Fibroblast of the aortic adventitia (primary cell): ENCODE data around the gene ST6GALNAC5. TPM values are rescaled to one million over a fixed set of nuclear protein-coding genes. Genes with fewer than 3 reads are reported as not detected.

Experiments used
- DNase-seq: peaks from one replicate; pipeline ENCODE4 v3.0.0-alpha.2; 2010; ENCODE audit warnings: low read depth
- H3K4me3 ChIP-seq: 2 replicates; pipeline ENCODE4 v1.5.1; 2011; ENCODE audit warnings: low read depth, mild to moderate bottlenecking, control low read depth, low read length, moderate library complexity
- CTCF ChIP-seq: IDR thresholded peaks from 2 replicates; pipeline ENCODE4 v1.5.1; 2011; ENCODE audit warnings: mild to moderate bottlenecking, low read length, control low read depth, inconsistent platforms; ENCODE audit not compliant: insufficient read depth
- total RNA-seq: library from RNA; depleted of rRNA; stranded (reverse); fragments of >200 nt; gene quantifications from 2 replicates; pipeline ENCODE4 v1.2.3, GENCODE V29; 2012; ENCODE audit warnings: low replicate concordance

ST6GALNAC5 gene
- total RNA-seq, 1 donor = 0.09 TPM

DNA sequence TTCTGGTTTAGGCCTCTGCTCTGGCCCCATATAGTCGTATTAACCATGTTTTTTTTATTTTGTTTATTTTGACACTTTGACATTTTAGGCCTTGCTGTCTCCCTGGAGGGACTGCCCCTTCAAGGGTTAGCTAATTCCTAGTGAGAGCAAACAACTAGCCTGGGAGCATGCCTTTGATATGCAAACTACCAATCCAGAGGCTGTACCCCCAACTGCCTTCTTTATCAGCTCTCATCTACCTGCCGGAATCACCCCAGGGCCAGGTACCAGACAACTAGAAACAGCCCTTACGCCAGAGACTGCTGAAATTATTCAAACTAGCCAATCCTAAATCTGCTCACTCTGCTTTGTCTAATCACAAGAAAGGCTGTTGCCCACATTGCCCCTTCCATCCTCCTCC, 13.0 kb upstream of the ST6GALNAC5 start:
- TF ChIP-seq CTCF = no peak
- H3K4me3 ChIP-seq = no peak overlapping the region
- DNase-seq = no peak

DNA sequence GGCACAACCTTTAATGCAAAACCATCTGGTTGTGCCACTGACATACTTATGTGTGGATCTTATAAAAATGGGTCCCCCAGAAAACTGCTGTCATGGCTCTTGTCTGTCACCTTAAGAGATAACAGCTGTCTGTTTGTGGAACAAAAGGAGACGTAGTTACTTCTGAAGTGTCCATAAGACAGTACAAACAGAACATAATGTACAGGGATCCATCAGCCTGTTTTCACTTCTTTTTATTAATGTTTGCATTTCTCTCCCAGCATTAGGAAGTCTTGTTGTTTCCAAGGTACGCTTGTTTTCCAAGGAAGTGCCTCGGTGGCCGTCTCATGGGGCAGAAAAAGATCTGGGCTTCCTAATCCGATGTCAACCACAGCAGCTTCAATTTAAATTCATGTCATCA, 11.2 kb upstream of the ST6GALNAC5 start:
- DNase-seq = no peak
- no peak for TF ChIP-seq CTCF
- no peak overlapping the region for H3K4me3 ChIP-seq

DNA sequence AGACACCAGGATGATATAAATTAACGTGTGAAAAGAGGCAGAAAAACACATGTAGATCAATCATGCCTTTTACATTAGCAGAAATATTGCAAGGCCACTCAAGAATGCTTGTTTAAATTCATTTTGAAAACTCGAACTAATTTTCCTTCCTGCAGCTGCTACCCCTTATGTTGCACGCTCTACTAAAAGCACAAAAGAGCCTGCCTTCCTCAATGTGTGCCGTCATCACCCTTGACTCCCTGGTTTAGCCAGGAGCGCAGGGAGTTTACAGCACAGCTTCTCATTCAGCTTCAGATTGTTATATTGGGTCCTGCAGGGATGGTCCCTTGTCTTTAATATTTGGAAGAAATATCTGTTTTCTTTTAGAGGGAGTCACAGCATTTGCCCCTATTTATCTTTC, 10.1 kb upstream of the ST6GALNAC5 start:
- TF ChIP-seq CTCF = no peak
- DNase-seq = no peak
- H3K4me3 ChIP-seq = no peak overlapping the region

- H3K4me3 ChIP-seq = no peak overlapping the region
- no peak for TF ChIP-seq CTCF
- DNase-seq = no peak
These were observed 9.3 kb upstream of the ST6GALNAC5 start for GRCh38 chr1:76857973-76858372.

DNA sequence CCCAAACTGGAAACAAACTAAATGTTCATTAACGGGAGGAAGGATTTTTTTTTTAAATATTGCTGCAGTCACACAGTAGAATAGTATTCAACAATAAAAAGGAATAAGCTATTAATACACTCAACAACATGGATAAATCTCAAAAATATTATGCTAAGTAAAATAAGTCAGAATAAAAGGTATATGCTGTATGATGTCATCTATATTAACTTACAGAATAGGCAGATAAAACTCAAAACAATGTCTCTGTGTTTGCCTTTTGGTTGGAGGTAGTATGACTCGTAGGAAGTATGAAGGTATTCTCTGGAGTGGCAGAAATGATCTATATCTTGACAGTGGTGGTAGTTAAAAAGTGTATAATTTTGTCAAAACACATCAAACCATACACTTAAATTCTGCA, 6.1 kb upstream of the ST6GALNAC5 start:
- no peak for DNase-seq
- no peak for TF ChIP-seq CTCF
- H3K4me3 ChIP-seq = no peak overlapping the region

DNA sequence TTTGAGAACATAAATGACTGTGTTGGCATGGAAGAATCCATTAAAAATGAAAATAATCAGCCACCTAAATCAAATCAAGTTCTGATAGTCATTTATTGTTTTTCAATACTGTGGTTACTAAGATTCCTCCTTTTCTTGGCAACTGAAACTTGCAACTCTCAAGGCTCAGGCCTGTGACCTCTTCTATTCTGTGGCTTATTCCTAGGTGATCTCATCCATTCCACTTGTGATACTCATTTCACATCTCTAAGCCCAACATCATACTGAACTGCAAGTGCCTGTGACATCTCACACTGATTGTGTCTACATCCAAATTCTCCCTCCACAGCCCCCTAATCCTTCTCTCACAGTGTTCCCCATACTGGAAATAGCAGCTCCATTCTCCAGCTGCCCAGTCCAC, 4.8 kb upstream of the ST6GALNAC5 start:
- TF ChIP-seq CTCF = no peak
- no peak overlapping the region for H3K4me3 ChIP-seq
- peak; percentile 25 for DNase-seq

DNA sequence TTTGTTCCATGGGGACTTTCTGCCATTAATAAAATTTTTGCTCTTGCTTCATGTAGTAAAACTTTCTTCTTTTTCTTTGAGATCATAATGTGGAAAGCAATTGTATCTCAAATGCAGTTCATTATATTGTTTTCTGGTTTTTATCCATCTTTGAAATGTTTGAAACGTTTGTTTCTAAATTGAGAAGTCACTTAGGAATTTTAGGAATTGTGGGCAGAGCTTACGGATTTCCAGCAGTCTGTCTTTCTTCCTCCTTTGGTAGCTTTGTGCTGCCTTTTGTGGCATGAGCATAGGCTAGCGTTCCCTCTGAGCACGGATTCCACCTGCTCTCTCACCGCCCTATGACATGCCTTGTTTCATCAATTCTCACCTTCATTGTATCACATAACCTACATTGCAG, 2.9 kb upstream of the ST6GALNAC5 start:
- no peak for DNase-seq
- H3K4me3 ChIP-seq = no peak overlapping the region
- no peak for TF ChIP-seq CTCF
